GM19023 (cell line): Measurements from ENCODE around the gene GNL2.

Experiments used
- ATAC-seq: cut with Tn5 transposase; IDR thresholded peaks from one replicate; pipeline ENCODE4 v1.9.1; 2021; ENCODE audit warnings: mild to moderate bottlenecking, moderate library complexity; ENCODE audit not compliant: unreplicated experiment

The GNL2 gene

DNA sequence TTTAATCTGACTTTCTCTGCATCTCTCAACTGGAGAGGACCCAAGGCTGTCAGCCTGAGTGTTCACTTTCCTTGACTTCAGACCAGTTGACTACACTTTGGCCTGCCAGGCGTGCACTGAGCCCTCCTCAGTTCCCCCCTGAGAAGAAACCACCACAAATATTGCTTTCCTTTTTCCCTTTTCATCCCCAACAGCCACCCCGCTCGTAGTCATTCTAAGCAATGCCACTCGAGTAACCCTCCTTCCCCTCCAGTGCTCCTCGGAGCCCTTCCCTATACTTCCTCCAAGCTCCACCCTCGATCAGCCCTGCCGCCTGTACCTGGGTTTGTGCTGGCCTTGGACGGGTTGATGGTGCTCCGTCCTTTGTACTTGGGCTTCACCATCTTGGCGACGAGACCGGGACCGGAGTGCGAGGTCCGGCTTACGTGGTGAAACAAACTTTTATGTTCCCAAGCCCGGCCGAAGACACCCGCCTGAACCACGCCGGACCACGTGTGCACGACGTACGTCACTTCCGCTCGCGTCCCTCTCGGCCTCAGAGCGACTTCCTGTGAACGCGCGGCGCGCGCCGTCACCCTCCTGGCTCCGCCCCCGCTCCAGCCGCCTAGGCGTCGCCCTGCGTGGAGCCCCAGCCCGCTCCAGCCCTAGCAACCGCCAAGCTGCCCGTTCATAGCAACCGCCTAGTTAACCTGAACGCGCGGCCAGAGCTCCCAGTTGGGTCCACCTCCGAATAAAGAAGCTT is at the start of gene GNL2:
Gene GNL2 (minus strand): TSS at position 498 of the 742 bp plus-strand sequence. CDS start 115 bp downstream, at position 383.
- peak; percentile 97 for ATAC-seq

DNA sequence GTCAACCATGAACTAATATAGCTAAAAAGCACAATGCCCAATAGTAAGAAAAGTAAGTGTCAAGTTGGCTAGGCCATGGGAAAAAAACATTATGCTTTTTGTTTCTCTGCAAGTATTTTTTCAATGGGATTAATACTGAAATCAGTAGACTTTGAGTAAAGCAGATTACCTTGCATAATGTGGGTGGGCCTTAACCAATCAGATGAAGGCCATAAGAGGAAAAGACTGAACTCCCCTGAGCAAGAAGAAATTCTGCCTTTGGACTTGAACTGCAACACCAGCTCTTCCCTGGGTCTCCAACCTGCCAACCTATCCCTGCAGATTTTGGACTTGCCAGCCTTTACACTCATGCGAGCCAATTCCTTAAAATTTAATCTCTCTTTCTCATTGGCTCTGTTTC is 45.3 kb upstream of the GNL2 start:
- no peak for ATAC-seq

DNA sequence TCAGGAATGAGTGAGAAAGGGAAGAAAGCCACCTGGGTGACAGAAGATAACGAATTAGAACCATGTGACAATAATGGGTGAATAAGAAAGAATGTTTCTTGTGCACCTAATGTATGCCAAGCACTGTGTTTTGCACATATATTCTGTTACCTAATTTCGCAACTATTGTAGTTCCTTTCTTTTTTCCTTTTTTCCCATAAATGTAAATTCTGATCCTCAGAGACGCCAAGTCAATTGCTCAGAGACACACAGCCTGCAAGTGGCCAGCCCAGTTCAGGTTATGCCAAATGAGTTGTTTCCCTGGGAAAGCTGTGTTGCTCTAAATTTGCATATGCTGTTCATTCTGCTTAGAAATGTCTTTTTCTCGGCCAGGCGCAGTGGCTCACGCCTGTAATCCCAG is 40.7 kb upstream of the GNL2 start:
- no peak for ATAC-seq

DNA sequence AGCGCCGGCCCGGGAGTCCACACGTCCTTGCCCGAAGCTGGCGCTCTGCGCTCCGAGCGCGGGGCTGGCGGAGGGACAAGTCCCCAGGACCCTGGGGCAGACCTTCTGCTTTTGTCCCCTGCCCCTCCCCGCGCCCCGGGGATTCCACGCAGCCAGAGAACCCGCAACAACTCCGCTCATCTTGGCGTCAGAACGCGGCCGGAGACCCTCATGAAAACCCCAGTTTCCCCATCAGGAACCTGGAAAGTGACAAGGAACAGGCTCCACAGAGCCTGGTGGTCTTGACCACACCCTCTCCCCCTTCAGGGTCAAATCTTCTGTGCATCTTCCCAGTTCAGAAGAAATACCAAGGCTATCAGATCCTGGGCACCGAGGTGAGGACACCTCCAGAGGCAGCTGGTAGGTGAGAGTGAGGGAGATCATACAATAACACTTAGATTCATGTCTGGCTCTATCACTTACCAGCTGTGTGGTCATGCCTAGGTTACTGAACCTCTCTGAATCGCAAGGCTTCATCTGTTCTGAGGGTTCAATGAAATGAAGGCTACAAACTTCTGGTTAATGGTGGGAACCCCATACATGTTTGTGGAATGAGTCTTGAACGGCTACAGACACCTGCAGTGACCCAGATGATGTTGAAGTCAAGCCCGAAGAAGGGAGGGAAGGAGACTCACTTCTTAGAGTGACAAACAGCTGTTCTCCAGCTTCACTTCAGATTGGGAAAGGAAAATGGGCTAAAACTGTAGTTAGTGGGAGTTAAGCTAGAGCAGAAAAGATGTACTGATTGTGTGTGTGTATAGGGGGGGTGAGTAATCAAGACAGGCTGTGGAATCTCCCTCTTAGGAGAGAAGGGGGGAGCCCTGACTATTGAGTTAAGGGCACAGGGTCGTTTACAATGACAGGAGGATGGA is 39.5 kb upstream of the GNL2 start:
- no peak for ATAC-seq

DNA sequence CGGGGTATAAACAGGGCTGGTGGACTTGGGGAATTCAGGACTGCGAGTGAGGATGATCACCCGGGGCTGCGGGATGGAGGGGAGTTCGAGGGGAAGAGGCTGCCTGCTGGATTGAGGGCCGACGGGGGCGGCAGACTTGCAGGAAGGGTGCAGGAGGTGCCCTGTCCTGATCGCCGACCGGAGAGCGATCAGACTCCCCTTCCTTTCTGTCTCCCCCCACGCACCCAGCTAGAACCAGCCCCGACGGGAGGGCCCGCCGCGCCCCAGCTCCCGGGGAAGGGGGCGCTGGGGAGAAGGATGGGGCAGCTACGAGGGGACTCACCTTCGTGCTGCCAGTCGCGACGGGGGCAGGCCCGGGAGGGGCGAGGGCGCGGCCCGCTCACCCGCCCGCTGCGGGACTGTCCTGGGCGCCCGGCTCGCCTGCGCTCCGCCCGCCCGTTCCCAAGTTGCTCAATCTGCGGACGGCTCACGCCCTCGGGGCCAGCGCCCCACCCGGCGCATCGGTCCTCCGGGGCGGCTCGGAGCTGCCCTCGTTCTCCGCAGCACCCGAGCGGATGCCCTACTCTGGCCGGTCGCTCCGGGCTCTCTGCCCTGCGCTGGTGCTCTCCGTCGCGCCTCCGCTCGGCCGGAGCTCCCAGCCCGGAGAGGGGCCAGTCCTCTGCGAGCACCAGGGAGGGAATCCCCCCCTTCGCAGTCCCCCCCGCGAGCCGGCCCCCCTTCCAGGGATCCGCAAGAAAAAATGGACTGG is 38.7 kb upstream of the GNL2 start, which contains the start of gene RSPO1:
Gene RSPO1 (minus strand): TSS at position 649 of the 748 bp plus-strand sequence. CDS start 5,231 bp downstream, outside the sequence.
- no peak for ATAC-seq

GRCh38 chr1:37633938-37634243 is 38.2 kb upstream of the GNL2 start:
- ATAC-seq = no peak

DNA sequence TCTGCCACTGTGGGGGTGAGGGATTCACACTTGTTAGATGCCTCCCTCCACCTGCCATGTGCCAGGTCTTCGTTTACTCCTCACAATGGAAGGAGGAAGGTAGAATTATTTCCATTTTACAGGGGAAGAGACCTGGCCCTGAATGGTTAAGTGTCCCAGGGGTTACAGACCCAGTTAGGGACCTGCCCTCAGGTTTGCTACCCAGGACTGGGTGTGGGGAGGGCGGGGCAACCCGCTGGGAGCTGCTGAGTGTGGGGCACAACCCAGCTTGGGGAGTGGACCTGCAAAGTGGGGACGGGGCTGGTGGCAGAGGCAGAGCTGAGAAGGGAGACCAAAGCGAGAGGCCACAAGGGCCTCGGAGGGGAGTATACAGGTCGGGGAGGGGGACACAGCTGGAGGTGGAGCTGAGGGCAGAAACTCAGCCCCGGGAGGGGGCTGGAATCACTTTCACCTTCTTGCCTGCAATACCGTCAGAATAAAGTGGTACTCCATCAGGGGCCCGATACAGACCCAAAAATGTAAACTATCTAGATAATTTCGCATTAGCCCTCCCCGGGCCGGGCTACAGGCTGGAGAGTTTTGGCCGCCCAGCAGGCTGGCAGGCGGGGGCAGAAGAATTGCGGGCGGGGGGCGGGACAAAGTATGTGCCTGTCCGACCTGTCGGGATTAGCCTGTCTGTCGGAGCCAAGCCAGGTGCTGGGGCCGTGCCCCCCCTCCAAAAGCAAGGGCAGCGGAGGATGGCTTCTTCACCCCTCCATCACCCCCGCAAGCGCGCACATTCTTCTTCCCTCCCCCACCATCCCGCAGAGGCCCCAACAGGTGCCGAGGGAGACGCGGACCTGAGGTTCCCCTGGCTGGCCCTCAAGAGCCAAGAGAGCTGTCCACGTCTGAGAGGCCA is 37.6 kb upstream of the GNL2 start:
- no peak for ATAC-seq

GRCh38 chr1:37631036-37631435 is 35.3 kb upstream of the GNL2 start:
- ATAC-seq = no peak

GRCh38 chr1:37630426-37631028 is 34.8 kb upstream of the GNL2 start:
- no peak for ATAC-seq

- ATAC-seq = no peak
Measured at GRCh38 chr1:37629726-37630425, 34.1 kb upstream of the GNL2 start.

GRCh38 chr1:37629008-37629407 is 33.3 kb upstream of the GNL2 start:
- no peak for ATAC-seq

GRCh38 chr1:37628026-37628556 is 32.4 kb upstream of the GNL2 start:
- ATAC-seq = no peak

DNA sequence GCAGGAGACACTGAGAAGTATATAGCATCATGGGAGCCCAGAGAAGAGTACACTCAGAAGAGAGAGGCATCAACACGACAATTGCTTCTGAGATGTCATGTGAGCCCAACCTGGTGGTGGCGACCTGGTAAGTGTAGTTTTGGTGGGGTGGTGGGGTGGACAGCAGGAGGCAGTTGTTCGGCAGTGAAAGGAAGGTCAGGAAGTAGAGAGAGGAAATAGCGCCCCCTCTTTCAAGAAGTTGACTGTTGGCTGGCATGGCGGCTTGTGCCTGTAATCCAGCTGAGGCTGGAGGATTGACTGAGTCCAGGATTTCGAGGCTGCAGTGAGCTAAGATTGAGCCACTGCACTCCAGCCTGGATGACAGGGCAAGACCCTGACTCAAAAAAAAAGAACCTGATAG is 26.4 kb upstream of the GNL2 start:
- no peak for ATAC-seq

DNA sequence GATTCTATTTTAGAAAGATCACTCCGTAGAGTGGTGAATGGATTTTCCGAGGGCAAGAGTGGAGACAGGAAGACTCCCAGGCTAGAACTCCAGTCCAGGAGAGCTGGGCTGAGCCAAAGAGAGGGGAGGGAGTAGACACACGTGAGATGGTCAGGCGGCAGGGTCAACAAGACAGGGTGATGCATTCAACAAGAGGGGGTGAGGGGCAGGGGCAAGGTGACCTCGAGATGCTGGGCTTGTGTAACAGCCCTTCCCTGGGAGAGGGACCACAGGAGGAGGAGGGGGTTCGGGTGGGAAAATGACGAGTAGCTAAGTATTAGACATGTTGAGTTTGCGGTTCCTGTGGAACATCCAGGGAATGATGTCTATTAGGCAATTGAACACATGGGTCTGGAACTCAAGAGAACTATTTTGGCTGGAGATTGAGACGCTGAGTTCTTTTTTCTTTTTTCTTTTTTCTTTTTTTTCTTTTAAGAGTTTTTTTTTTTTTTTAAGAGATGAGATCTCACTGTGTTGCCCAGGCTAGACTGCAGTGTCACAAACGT is 25.7 kb upstream of the GNL2 start:
- ATAC-seq = no peak

GRCh38 chr1:37620707-37621106 is 25.0 kb upstream of the GNL2 start:
- no peak for ATAC-seq

DNA sequence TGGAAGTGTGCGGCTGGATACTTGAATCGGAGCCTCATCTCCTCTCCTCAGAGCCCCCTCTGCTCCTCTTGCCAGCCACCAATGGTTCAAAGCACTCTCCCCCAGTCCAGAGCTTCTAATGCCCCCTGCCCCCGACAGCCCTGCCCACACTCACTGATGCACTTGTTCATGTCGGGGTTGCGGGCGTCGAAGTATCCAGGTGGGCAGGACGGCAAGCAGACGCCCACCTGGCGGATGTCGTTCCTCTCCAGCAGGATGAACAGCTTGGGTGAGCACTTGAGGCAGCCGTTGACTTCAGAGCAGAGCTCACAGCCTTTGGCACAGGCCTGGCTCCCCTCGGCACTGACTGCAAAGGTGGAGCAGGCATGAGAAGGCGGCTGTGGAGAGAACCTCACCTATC is 20.6 kb upstream of the GNL2 start:
- ATAC-seq = no peak

- ATAC-seq = no peak
Measured at GRCh38 chr1:37614105-37614504, 18.4 kb upstream of the GNL2 start.

- ATAC-seq = no peak
Measured at GRCh38 chr1:37612186-37612585, 16.4 kb upstream of the GNL2 start.

DNA sequence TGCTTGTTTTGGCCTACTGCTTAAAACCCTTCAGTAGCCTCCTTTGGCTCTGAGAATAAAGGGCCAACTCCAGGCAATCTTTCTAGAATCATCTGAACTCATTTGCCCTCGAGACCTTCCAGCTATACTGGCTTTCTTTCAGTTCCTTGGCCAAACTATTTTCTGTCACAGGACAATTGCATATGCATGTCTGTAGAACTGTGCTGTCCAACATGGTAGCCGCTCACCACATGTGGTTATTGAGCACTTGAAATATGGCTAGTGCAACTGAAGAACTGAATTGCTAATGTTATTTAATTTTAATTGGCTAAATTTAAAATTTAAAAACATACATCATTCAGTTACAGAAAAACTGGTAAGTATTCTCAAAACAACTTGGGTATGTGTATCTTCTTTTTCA is 14.3 kb upstream of the GNL2 start:
- ATAC-seq = no peak
